ENCODE measurements around the gene TMEFF1. TPM values are rescaled to one million over a fixed set of nuclear protein-coding genes. Genes with fewer than 3 reads are reported as not detected.

Gene TMEFF1
- total RNA-seq, 1 experiment from 2014 or later, result 65.5 TPM

DNA sequence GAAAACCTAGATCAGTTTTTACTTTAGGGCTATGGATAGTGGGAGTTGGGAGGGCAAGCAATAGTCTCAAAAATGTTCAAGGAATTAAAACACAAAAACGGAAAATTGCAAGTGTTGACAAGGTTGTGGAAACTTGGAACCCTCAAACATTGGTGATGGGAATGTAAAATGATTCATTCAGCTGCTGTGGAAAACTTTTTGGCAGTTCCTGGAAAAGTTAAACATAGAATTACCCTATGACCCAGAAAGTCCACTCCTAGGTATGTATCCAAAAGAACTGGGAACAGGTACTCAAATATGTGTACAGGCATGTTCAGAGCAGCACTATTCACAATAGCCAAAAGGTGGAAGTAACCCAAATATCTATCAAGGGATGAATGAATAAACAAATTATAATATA, 47.2 kb upstream of the TMEFF1 start:
- Histone ChIP-seq H3K27ac (ENCODE audit: insufficient read length, low read depth, low read length) (no peak overlapping the region), H3K56ac (ENCODE audit: insufficient read length, low read depth, low read length) (no peak overlapping the region), H2BK20ac (ENCODE audit: low read depth, low read length, poor library complexity, severe bottlenecking) (no peak overlapping the region), H3K4me2 (ENCODE audit: insufficient read depth, insufficient read length, low read length) (no peak overlapping the region), H2BK5ac (ENCODE audit: insufficient read length, low read length) (no peak overlapping the region), H2BK12ac (ENCODE audit: insufficient read length, low read depth, low read length) (no peak overlapping the region), H3K18ac (ENCODE audit: insufficient read length, low read depth, low read length) (no peak overlapping the region), H2BK120ac (ENCODE audit: low read depth, low read length, poor library complexity, severe bottlenecking) (no peak overlapping the region), H3K14ac (ENCODE audit: insufficient read depth, low read length) (no peak overlapping the region), H4K8ac (replicated peaks; ENCODE audit: insufficient read length, low read depth, low read length) (no peak overlapping the region), H2BK15ac (ENCODE audit: low read depth, low read length) (no peak overlapping the region), H3K4me1 (ENCODE audit: insufficient read depth, low read length) (peaks cover 6% of the 10 kb centered on the region; the same call in 1 of the 2 replicates), H3K9ac (ENCODE audit: extremely low read depth, insufficient read length, low read length) (no peak overlapping the region), H3K23me2 (ENCODE audit: insufficient read length, low read depth, low read length, poor library complexity, severe bottlenecking) (peaks cover 13% of the 10 kb centered on the region), H3K79me1 (ENCODE audit: insufficient read depth, low read depth, low read length, poor library complexity, severe bottlenecking) (no peaks in the 10 kb centered on the region), H3K79me2 (ENCODE audit: insufficient read depth, low read length) (peaks cover 3% of the 10 kb centered on the region; the same call in 1 of the 2 replicates), H4K91ac (ENCODE audit: insufficient read length, low read depth, low read length) (no peak overlapping the region), H3K9me3 (ENCODE audit: control insufficient read depth, low read depth, low read length) (no peaks in the 10 kb centered on the region), H3K27me3 (ENCODE audit: insufficient read depth, low read length) (no peaks in the 10 kb centered on the region), H3K23ac (ENCODE audit: insufficient read length, low read depth, low read length) (no peak overlapping the region), H2AFZ (ENCODE audit: low read length) (no peak overlapping the region), H2AK5ac (ENCODE audit: insufficient read length, low read length) (no peak overlapping the region), H4K5ac (ENCODE audit: insufficient read length, low read depth, low read length) (no peak overlapping the region), H4K20me1 (ENCODE audit: control insufficient read depth, insufficient read depth, insufficient read length) (no peaks in the 10 kb centered on the region), H3T11ph (ENCODE audit: low read length) (no peak overlapping the region), H3K4ac (ENCODE audit: low read depth, low read length) (no peak overlapping the region)
- H3K36me3 Mint-ChIP-seq (ENCODE audit: insufficient read depth in 1 of 3, low read depth in 3 of 3), result peaks cover 8 to 20% (median 11%) of the 10 kb centered on the region in 3 experiments
- H3K4me1 Mint-ChIP-seq, result peaks cover 31 to 38% of the 10 kb centered on the region in 2 experiments
- no peak overlapping the region; a peak in 1 of 7 replicates for H3K27ac Mint-ChIP-seq
- no CpG with 5 or more reads among the region's 1 CpG for WGBS (ENCODE audit: extremely low coverage, insufficient read length, low lambda C conversion rate)
- TF ChIP-seq CTCF (conservative IDR thresholded peaks at IDR 0.05), result no peak
- DNase-seq, result no peak
- peak overlapping the region in 1 of 2 experiments; percentile 94; a peak in 2 of 5 replicates for H3K4me3 Mint-ChIP-seq
- H3K27me3 Mint-ChIP-seq (ENCODE audit: low read depth), result 0 out of 2 replicates have a peak, but pooled peaks cover 1% of the 10 kb centered on the region
- H3K9me3 Mint-ChIP-seq, result no peaks in the 10 kb centered on the region
